WI38 (cell line): ENCODE measurements around the gene HINFP.
"Not testable (repeated sequence)": the region's sequence is repeated elsewhere in the genome, so short reads cannot be mapped to it uniquely, and the experiment has no call there.

ENCODE experiments used
- H3K4me3 ChIP-seq: 2 replicates; pipeline ENCODE4 v1.5.1; 2011; ENCODE audit warnings: low read depth, mild to moderate bottlenecking, control low read depth, low read length
- CTCF ChIP-seq: IDR thresholded peaks from 2 replicates; pipeline ENCODE4 v1.5.1; 2012; ENCODE audit warnings: low read depth, mild to moderate bottlenecking, control low read depth, low read length

HINFP gene

GRCh38 chr11:119100994-119101758 is 20.2 kb upstream of the HINFP start:
- no peak for TF ChIP-seq CTCF
- peak overlapping the region; percentile 92 for H3K4me3 ChIP-seq

- no peak for TF ChIP-seq CTCF
- peak within 1 kb of the TSS; percentile 92 for H3K4me3 ChIP-seq
Measured at GRCh38 chr11:119101759-119102423, 19.5 kb upstream of the HINFP start, which contains the start of gene DPAGT1. Gene DPAGT1, minus strand, starts transcription at chr11:119101853. Its CDS starts 198 bp downstream, at chr11:119101655.

- not testable (repeated sequence) for H3K4me3 ChIP-seq
Measured at GRCh38 chr11:119103161-119103664, 18.2 kb upstream of the HINFP start.

- no peak overlapping the region for H3K4me3 ChIP-seq
- TF ChIP-seq CTCF: no peak
Measured at GRCh38 chr11:119103793-119104192, 17.6 kb upstream of the HINFP start.

- H3K4me3 ChIP-seq: peak within 1 kb of the TSS; percentile 76
- TF ChIP-seq CTCF: no peak
Measured at GRCh38 chr11:119106564-119107537, 14.5 kb upstream of the HINFP start, which contains the start of gene C2CD2L. Gene C2CD2L, plus strand, starts transcription at chr11:119107344. Its CDS starts 398 bp downstream, at chr11:119107742.

- no peak for TF ChIP-seq CTCF
Measured at GRCh38 chr11:119107538-119108145, 13.7 kb upstream of the HINFP start.

More at GRCh38 chr11:119107538-119108145, 13.7 kb upstream of the HINFP start:
- peak overlapping the region; percentile 76 for H3K4me3 ChIP-seq
